ENCODE results near the gene UNC80.

DNA sequence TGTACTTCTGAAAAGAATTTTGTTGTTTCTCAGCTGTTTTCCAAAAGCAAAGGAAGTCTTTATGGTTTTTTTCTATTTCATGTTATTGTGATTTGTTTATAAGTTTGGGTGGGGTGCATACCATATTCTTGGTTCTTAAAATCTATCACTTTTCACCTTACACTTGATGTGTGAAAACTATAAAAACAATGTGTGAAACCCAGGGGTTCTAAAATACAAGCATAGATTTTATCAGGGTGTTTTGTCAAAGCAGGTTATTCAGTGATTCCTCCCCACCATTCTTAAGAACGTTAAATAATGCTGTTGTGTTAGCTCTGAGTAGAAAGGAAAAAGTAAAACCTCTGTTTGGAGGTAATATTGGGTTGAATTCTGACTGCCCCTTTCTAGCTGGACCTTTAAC is 248.5 kb downstream of the UNC80 start:
- TF ChIP-seq GABPA (IDR thresholded peaks at IDR 0.05; ENCODE audit: low read depth), result no peak
- TF ChIP-seq TCF12 (IDR thresholded peaks at IDR 0.05), result no peak
- TF ChIP-seq, protein P1, sequence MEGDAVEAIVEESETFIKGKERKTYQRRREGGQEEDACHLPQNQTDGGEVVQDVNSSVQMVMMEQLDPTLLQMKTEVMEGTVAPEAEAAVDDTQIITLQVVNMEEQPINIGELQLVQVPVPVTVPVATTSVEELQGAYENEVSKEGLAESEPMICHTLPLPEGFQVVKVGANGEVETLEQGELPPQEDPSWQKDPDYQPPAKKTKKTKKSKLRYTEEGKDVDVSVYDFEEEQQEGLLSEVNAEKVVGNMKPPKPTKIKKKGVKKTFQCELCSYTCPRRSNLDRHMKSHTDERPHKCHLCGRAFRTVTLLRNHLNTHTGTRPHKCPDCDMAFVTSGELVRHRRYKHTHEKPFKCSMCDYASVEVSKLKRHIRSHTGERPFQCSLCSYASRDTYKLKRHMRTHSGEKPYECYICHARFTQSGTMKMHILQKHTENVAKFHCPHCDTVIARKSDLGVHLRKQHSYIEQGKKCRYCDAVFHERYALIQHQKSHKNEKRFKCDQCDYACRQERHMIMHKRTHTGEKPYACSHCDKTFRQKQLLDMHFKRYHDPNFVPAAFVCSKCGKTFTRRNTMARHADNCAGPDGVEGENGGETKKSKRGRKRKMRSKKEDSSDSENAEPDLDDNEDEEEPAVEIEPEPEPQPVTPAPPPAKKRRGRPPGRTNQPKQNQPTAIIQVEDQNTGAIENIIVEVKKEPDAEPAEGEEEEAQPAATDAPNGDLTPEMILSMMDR (IDR thresholded peaks at IDR 0.05), result no peak
- no peak for TF ChIP-seq POLR2AphosphoS5 (IDR thresholded peaks at IDR 0.05; ENCODE audit: low read depth, low read length)
- TF ChIP-seq, protein P2, sequence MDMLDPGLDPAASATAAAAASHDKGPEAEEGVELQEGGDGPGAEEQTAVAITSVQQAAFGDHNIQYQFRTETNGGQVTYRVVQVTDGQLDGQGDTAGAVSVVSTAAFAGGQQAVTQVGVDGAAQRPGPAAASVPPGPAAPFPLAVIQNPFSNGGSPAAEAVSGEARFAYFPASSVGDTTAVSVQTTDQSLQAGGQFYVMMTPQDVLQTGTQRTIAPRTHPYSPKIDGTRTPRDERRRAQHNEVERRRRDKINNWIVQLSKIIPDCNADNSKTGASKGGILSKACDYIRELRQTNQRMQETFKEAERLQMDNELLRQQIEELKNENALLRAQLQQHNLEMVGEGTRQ (IDR thresholded peaks at IDR 0.05; ENCODE audit: borderline replicate concordance, low read depth, low read length), result no peak
- TF ChIP-seq EP300 (IDR thresholded peaks at IDR 0.05; ENCODE audit: borderline replicate concordance in 1 of 2, low read depth in 1 of 2, low read length in 1 of 2), result no peak
